NT2/D1 (cell line): ENCODE measurements around the gene SPPL2B.

Source experiments
- SUZ12 ChIP-seq: IDR thresholded peaks from 2 replicates; pipeline ENCODE4 v1.6.1; 2011; ENCODE audit not compliant: insufficient read length, insufficient read depth; ENCODE audit errors: extremely low read depth
- YY1 ChIP-seq: IDR thresholded peaks from 2 replicates; pipeline ENCODE4 v1.6.1; 2011; ENCODE audit not compliant: insufficient read length, insufficient read depth

DNA sequence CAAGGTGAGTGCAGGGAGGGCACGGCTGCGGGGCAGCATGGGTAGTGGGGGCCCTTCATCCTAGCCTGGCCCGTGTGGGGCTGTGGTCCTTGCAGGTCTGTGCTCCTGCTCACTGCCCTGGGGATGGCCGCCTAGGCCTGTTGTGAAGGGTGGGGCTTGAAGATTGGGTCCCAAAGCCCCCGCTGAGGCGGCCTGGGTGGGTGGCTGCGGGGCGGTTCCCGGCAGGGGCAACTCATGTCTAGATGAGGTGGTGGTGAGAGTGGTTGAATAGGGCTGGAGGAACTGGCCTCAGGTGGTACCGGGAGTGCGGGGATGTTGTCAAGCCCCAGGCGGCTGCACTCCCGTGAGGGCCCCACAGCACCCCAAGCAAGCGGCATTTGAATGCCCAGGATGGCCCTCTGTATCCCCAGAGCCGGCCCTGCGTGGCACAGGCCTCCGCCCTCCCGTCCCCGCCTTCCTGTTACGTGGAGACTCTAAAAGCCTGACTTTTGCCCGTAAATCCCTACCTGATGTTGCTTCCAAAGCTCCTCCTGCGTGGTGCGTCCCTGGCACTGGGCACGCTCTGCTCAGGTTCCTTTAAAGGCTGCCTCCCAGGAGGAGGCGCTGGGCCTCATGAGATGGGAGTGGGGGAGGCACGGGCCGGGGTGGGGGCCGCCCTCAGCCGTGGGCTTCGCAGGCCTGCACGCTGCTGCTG, 15.0 kb downstream of the SPPL2B start:
- TF ChIP-seq SUZ12 (no peak), YY1 (no peak)
